Natural killer cell (primary cell): Measurements from ENCODE around the gene PGAP1. TPM values are rescaled to one million over a fixed set of nuclear protein-coding genes. Genes with fewer than 3 reads are reported as not detected.

Experiments used
- ATAC-seq, 3 donors: fragments of 150-1000 bp in 2 of 3; fragments of 200-7000 bp in 1 of 3; cut with Tn5 transposase; 1 replicate in 1 of 3; 2 replicates in 2 of 3; pipeline ENCODE4 v1.10.0; 2021; ENCODE audit warnings: mild to moderate bottlenecking in 2 of 3, moderate library complexity in 2 of 3
- DNase-seq, 2 donors: peaks; one replicate each; pipeline versions ENCODE4 v3.0.0 to v3.0.0-alpha.2; 2013 to 2021; ENCODE audit warnings: mixed read lengths in 1 of 2
- H3K27ac ChIP-seq: one replicate; pipeline ENCODE4 v1.5.1; 2013; ENCODE audit warnings: mild to moderate bottlenecking, low read length
- H3K27me3 ChIP-seq: one replicate; pipeline ENCODE4 v1.6.1; 2013; ENCODE audit warnings: low read length; ENCODE audit not compliant: control insufficient read depth, insufficient read depth
- H3K36me3 ChIP-seq: one replicate; pipeline ENCODE4 v1.6.1; 2013; ENCODE audit warnings: low read length; ENCODE audit not compliant: control insufficient read depth, insufficient read depth
- H3K4me1 ChIP-seq: one replicate; pipeline ENCODE4 v1.6.1; 2013; ENCODE audit warnings: low read length; ENCODE audit not compliant: control insufficient read depth, insufficient read depth
- H3K4me3 ChIP-seq: one replicate; pipeline ENCODE4 v1.5.1; 2013; ENCODE audit warnings: low read length
- H3K9me3 ChIP-seq: one replicate; pipeline ENCODE4 v1.6.1; 2013; ENCODE audit warnings: low read length; ENCODE audit not compliant: control insufficient read depth, insufficient read depth
- H3K27ac Mint-ChIP-seq, 2 donors: one replicate each; pipeline ENCODE4 v1.8.0; 2022; ENCODE audit warnings: mild to moderate bottlenecking in 2 of 2, mixed read lengths in 2 of 2, moderate library complexity in 1 of 2
- H3K27me3 Mint-ChIP-seq, 2 donors: one replicate each; pipeline ENCODE4 v1.8.0; 2022; ENCODE audit warnings: low read depth in 2 of 2, mixed read lengths in 2 of 2
- H3K36me3 Mint-ChIP-seq: one replicate; pipeline ENCODE4 v1.8.0; 2022; ENCODE audit warnings: mixed read lengths
- H3K4me1 Mint-ChIP-seq, 2 donors: one replicate each; pipeline ENCODE4 v1.8.0; 2022; ENCODE audit warnings: mixed read lengths in 2 of 2
- H3K4me3 Mint-ChIP-seq: one replicate; pipeline ENCODE4 v1.8.0; 2022; ENCODE audit warnings: mild to moderate bottlenecking, moderate library complexity, mixed read lengths
- H3K9me3 Mint-ChIP-seq, 2 donors: one replicate each; pipeline ENCODE4 v1.8.0; 2022; ENCODE audit warnings: mixed read lengths in 2 of 2
- WGBS: methylation state at CpG from one replicate; pipeline ENCODE4 v1.1.7; 2013; ENCODE audit warnings: missing lambda C conversion rate; ENCODE audit not compliant: insufficient coverage; 5-methylcytosine and 5-hydroxymethylcytosine counted together
- intact Hi-C: fragments of 100-400 bp; cut with micrococcal nuclease; formaldehyde crosslinking; loops from one replicate; pipeline ENCODE4 v1.14.2; 2022
- total RNA-seq, 4 donors: library from RNA; stranded (reverse); fragments of 120-200 nt in 1 of 4; gene quantifications; one replicate each; pipeline versions ENCODE4 v1.2.3 to v1.2.4, GENCODE V29; 2013 to 2022
- TF ChIP-seq, protein P1 (sequence below): fragments of 200-600 bp; IDR thresholded peaks from one replicate; pipeline ENCODE4 v1.8.0; 2022; ENCODE audit warnings: antibody characterized with exemption

The PGAP1 gene
- total RNA-seq, result 1 to 10 TPM; 2.5 to 4.9 (median 3.3) TPM
- 2.5 TPM for total RNA-seq (2013)

- Mint-ChIP-seq H3K9me3 (no peaks in the 10 kb centered on the region), H3K36me3 (no peaks in the 10 kb centered on the region), H3K4me3 (peak within 1 kb of the TSS; percentile 92), H3K27me3 (peaks cover 0 to 4% of the 10 kb centered on the region in 2 donors), H3K4me1 (peaks cover 19 to 23% of the 10 kb centered on the region in 2 donors), H3K27ac (peak within 1 kb of the TSS; percentile 67 to 83)
- no peaks in the 10 kb centered on the region for H3K27me3 ChIP-seq
- peak; percentile 79 to 90 for DNase-seq
- intact Hi-C loops, result no loop called here
- no peaks in the 10 kb centered on the region for H3K36me3 ChIP-seq
- ATAC-seq, result peak; percentile 92 to 96 (median 93)
- H3K4me3 ChIP-seq, result peak within 1 kb of the TSS; percentile 76
- H3K9me3 ChIP-seq, result no peaks in the 10 kb centered on the region
- peak within 1 kb of the TSS; percentile 35 for H3K27ac ChIP-seq
- TF ChIP-seq, protein P1, sequence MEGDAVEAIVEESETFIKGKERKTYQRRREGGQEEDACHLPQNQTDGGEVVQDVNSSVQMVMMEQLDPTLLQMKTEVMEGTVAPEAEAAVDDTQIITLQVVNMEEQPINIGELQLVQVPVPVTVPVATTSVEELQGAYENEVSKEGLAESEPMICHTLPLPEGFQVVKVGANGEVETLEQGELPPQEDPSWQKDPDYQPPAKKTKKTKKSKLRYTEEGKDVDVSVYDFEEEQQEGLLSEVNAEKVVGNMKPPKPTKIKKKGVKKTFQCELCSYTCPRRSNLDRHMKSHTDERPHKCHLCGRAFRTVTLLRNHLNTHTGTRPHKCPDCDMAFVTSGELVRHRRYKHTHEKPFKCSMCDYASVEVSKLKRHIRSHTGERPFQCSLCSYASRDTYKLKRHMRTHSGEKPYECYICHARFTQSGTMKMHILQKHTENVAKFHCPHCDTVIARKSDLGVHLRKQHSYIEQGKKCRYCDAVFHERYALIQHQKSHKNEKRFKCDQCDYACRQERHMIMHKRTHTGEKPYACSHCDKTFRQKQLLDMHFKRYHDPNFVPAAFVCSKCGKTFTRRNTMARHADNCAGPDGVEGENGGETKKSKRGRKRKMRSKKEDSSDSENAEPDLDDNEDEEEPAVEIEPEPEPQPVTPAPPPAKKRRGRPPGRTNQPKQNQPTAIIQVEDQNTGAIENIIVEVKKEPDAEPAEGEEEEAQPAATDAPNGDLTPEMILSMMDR, result no peak
- H3K4me1 ChIP-seq, result peaks cover 8% of the 10 kb centered on the region
- WGBS, result under 1% methylated on average over 62 of the region's 62 CpGs
Observed at GRCh38 chr2:196926562-196927375, at the start of gene PGAP1. TSS of gene PGAP1 (minus strand) at chr2:196926707. CDS start at chr2:196926616, 91 bp downstream.

- intact Hi-C loops, result no loop called here
- Histone ChIP-seq H3K9me3 (no peaks in the 10 kb centered on the region), H3K4me3 (no peak overlapping the region), H3K4me1 (no peaks in the 10 kb centered on the region), H3K27ac (no peak overlapping the region), H3K36me3 (no peaks in the 10 kb centered on the region), H3K27me3 (no peaks in the 10 kb centered on the region)
- no peak for DNase-seq
- Mint-ChIP-seq H3K9me3 (no peaks in the 10 kb centered on the region), H3K36me3 (no peaks in the 10 kb centered on the region), H3K4me1 (peaks cover 5 to 6% of the 10 kb centered on the region in 2 donors), H3K27ac (no peak overlapping the region), H3K27me3 (no peaks in the 10 kb centered on the region), H3K4me3 (no peak overlapping the region)
- no CpG with 5 or more reads among the region's 1 CpG for WGBS
- TF ChIP-seq, protein P1, result no peak
- ATAC-seq, result no peak
Observed at GRCh38 chr2:196974970-196975369, 48.5 kb upstream of the PGAP1 start.

GRCh38 chr2:196971574-196972279 is 45.2 kb upstream of the PGAP1 start:
- Mint-ChIP-seq H3K36me3 (no peaks in the 10 kb centered on the region), H3K9me3 (no peaks in the 10 kb centered on the region), H3K27ac (no peak overlapping the region), H3K27me3 (no peaks in the 10 kb centered on the region), H3K4me1 (no peaks in the 10 kb centered on the region), H3K4me3 (no peak overlapping the region)
- TF ChIP-seq, protein P1, result no peak
- H3K27ac ChIP-seq, result no peak overlapping the region
- no peaks in the 10 kb centered on the region for H3K27me3 ChIP-seq
- WGBS, result 88% methylated on average over 3 of the region's 3 CpGs
- H3K9me3 ChIP-seq, result no peaks in the 10 kb centered on the region
- no peaks in the 10 kb centered on the region for H3K4me1 ChIP-seq
- intact Hi-C loops, result no loop called here
- DNase-seq (no peak), ATAC-seq (no peak)
- no peak overlapping the region for H3K4me3 ChIP-seq
- no peaks in the 10 kb centered on the region for H3K36me3 ChIP-seq
